Activated effector memory CD4-positive, alpha-beta T cell treated with anti-CD3 and anti-CD28 coated beads, Interleukin-2, amount 50 U/mL, for 16 hours (primary cell): ENCODE results near the gene FAM170B.

ENCODE experiments used
- DNase-seq: peaks from one replicate; pipeline ENCODE4 v3.0.0-alpha.2; 2020

The FAM170B gene

DNA sequence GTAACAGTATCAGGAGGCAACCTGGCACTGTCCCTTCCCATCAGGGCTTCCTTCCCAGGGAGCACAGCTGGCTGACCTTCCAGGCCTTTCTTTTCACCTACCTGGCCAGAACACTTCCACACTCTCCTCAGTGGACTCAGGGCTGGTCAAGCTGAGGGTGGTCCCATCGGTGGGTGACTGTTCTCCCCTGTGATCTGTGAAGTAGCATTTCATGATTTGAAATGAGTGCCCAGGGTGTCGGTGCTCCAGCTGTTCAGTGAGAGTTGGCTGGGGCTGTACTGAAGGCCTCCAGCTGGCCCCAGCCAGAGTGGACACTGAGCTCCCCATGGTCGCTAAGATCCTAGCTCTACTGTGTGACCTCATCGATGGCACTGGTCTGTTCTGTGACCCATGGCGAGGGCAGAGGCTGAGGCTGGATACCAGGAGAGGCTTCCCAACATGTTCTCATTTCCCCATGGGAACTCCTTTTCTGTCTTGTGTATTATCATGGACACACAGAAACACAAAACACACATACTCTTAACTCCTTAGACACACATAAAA lies at the start of gene FAM170B:
TSS of gene FAM170B (minus strand) at position 316 of the 543 bp plus-strand sequence. CDS start at position 213, 103 bp downstream.
- no peak for DNase-seq

DNA sequence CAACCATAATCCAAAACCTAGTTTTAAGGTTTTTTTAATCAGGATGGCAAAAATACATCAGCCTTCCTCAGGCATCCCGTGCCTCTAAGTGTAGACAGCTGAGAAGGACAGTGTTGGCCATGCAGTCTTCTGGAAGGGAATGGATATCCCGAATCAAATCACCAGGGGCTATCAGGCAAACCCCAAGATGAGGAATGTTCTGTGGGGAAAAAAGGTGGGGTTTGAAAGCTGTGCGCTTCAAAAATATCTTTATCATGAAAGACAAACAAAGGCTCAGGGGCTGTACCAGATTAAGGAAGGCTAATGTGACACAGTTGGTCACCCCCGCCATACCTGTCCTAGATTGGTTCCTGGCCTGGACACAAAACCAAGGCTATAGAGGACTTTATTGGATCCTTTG lies 49.0 kb upstream of the FAM170B start:
- no peak for DNase-seq

DNA sequence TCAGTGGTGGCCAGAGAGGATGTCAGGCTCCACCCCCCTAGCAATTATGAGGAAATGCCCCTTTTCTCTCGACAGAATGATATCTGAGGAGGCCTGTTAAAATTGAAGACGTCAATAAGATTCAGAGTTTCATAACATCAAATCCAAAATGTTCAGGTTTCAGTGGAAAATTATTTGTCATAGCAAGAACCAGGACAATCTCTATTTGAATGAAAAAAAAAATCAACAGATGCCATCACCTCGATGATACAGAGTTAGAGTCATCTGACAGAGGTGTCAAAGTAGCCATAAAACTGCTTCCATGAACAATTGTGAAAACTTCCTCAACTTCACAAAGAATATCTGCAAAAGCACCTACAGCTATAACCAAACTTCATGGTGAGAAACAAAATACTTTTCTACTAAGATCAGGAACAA lies 46.6 kb upstream of the FAM170B start:
- no peak for DNase-seq

DNA sequence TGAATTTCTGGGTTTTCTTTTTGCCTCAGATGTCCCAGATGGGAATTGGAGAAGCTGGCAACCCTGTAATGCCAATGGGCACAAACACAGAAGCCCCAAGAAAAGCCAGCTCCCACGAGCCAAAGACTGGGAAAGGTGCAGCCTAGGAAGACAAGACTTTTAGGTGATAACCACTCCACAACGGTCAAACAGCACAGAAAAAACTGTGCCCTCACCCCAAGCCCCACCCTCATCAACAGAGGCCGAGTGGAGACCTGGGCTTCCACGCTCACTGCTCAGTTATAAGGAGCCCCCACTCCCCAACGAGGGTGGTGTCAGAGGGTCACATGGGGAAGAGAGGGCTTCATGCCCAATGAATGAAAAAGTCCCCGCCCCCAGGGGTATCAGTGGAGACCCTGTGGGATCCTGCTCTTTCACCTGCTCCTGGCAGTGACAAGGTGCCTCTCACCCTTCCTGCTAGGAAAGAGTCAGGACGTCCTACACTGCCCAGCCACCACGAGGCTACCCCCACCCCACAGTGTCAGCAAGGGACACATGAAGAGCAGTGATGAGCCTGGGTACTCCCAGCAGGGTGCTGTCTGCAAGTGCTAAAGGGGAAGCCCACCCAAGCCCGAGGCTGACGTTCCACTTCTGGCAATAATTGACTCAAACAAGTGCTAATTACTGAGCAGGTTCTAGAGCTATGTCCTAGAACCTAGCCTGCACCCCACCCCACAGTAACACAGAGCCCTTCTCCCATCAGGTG lies 46.0 kb upstream of the FAM170B start:
- DNase-seq = peak; percentile 65

DNA sequence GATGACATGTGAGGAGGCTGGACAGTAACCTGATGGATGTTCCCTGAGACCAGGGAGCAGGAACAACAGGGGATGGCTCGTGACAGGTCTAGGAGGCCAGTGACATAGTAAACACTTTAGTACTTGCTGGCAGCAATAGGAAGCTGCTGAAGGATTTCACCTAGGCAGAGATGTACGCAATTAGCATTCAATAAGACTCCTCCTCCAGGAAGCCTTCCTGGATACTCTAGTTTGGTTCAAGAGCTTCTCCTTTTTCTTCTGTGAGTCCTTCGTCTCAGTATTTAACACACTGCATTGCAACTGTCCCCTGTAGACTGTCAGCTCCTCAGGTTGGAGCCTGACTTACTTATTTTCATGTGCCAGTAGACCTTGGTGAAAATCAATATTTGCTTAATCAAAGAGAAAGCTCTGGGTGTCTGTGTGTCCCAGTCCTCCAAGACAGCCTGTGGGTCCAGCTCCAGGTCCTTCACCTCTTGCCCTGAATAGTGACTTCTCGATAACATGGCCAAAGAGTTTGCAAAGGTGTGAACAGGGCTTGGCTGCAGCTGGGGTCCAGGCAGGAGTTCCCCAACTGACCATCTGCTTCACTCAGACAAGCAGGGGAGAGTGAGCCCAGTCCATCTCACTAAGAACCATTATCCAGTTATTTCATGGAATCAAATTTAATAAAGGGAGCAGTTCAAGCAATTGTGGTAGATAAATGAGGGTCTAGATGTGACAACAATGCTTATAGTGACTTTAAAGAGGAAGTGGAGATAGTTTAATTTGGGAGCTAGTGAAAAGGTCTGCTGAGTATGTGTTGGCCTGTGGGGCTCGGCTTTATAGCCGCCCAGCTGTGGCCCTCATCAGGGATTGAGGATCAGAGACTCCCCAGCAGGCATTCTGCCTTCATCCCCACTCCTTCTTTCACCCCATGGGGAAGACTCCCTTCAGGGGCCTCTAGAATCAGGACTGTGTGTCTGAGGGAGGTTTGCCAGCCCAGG lies 45.0 kb upstream of the FAM170B start:
- no peak for DNase-seq

GRCh38 chr10:49177391-49178355 lies 43.9 kb upstream of the FAM170B start:
- DNase-seq = peak; percentile 88

GRCh38 chr10:49176310-49177268 lies 42.8 kb upstream of the FAM170B start:
- peak; percentile 60 for DNase-seq

DNA sequence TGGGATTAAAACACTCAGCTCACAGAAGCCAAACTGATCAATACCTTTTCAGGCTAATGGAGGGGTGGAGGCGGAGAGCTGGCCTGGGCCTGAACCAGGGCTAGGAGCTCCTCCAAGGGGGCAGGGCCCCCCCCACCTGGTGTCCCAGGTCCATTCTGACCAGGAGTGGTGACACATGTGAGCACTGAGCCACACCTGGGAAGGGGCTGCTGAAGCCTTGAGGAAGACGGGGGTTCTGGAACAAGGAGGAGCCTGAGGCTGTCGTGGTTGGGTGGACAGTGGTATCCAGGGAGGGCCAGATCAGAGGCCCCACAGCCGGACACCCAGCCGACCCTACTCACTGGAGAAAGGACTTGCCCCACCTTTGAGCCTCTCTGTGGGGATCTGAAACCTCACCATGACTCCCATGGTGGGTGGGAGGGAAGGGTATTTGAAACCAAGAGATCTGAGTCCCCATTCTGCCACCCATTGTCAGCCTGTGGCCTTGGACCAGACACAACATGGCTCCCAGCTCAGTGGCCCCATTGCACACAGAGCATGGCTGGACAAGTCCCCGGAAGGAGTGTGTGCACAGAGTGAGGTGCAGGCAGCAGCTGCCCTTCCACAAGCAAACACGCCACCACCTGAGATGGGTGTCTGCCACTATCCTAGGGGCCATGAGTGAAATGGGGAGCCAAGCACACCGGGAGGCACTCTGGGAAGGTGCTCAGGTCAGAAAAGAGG lies 41.9 kb upstream of the FAM170B start:
- DNase-seq = peak; percentile 48

DNA sequence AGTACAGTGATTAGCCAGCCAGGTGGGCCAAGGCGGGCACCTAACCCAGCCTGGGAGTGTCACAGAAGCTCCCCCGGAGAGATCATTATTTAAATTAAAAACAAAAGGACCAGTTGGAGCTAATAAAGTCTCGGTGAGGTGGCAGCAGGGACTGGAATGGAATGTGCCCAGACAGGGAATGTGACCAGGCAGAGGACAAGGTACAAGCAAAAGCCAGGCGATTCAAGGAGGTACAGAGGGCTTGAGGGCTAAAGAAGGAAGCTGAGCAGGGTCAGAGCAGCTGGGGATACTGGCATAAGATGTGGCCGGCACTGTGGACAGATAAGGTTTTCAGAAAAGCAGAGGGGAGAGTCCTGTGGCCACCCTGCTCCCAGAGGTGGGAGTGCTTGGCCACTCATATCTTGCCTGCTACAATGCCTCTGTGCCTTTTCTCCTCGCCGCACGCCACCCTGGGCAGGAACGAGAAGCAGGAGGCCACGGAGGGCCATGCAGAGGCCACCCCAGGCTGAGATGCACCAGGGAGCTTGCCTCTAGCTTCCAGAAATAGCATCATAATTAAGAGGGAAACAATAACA lies 41.2 kb upstream of the FAM170B start:
- no peak for DNase-seq

- no peak for DNase-seq
Measured at GRCh38 chr10:49174261-49174925, 40.6 kb upstream of the FAM170B start.

- no peak for DNase-seq
Measured at GRCh38 chr10:49173853-49174252, 40.0 kb upstream of the FAM170B start.

GRCh38 chr10:49173201-49173772 lies 39.5 kb upstream of the FAM170B start:
- DNase-seq = no peak

DNA sequence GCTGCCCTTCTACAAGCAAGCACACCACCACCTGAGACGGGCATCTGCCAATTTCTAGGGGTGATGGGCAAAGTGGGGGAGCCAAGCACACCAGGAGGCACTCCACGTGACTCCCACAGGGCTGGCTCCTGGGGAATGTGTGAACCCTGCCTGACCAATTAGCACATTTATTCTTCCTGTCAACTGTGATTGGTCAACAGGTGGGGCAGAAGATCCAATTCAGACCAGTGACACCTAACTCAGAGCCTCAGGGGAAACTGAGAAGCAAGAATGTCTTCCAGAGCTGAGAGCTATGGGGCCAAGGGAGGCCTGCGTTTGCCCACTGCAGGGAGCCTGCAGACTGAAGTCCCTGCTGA lies 38.9 kb upstream of the FAM170B start:
- DNase-seq = no peak

GRCh38 chr10:49172061-49172776 lies 38.4 kb upstream of the FAM170B start:
- no peak for DNase-seq

GRCh38 chr10:49171326-49172060 lies 37.7 kb upstream of the FAM170B start:
- DNase-seq = no peak

DNA sequence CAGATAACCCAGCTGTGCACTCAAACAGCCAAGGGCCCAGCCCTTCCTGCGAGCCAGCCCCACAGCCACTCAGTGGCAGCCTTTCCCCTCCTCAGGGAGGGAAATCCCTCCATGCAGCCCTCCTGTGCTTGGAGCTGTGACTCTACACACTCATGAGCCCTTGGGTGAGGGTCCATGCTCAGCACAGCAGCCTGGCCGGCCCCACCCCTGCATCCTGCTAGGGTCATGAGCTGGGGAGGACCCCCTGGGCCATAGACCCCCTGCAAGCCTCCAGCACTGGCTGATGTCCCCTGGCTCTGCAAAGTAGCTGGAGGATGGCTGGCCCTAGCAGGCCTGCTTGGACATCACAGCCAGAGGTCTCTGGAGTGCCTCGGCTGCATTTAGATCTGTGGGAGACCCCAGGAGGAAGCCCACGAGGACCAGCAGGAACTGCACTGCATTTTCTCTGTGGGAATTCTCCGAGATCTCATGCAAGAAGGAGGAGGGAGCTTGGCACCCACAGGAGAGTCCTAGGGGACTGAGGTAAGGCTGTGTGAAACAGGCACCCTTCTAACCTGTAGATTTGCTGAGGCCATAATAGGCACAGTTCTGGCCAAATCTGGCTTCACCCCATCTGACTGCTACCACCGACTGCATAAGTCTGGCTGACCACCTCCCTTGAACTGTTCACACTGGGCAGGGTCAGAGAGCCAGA lies 37.0 kb upstream of the FAM170B start:
- DNase-seq = no peak

DNA sequence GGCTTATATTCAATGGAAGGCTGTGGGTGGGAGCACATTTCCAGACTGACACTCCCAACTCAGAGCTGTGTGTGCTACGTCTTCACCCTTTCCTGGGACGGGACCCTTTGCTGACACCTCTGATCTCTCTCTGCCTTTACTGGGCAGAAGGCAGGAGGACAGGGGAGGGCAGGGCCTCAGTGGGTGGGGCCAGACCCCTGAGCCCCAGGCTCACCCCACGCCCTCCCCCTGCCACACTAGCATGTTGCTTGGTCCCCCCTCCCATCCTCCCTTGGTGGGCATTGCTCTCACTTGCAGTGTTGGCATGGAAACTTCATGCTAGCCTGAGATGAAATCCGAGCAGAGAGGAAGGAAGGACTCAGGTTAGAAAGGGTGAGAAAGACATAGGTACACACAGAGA lies 36.0 kb upstream of the FAM170B start:
- no peak for DNase-seq
